ENCODE measurements around the gene NTRK2.

Gene NTRK2

GRCh38 chr9:84899326-84899725 lies 229.8 kb downstream of the NTRK2 start:
- no peak for TF ChIP-seq CTCF (IDR thresholded peaks at IDR 0.05; ENCODE audit: borderline replicate concordance, insufficient read depth, low read depth, low read length)
- no peak overlapping the region for H3K4me3 ChIP-seq (ENCODE audit: low read depth, low read length)

GRCh38 chr9:84900421-84900820 lies 230.9 kb downstream of the NTRK2 start:
- no peak overlapping the region for H3K4me3 ChIP-seq (ENCODE audit: low read depth, low read length)
- no peak for TF ChIP-seq CTCF (IDR thresholded peaks at IDR 0.05; ENCODE audit: borderline replicate concordance, insufficient read depth, low read depth, low read length)

GRCh38 chr9:84903963-84904362 lies 234.4 kb downstream of the NTRK2 start:
- no peak for TF ChIP-seq CTCF (IDR thresholded peaks at IDR 0.05; ENCODE audit: borderline replicate concordance, insufficient read depth, low read depth, low read length)
- no peak overlapping the region for H3K4me3 ChIP-seq (ENCODE audit: low read depth, low read length)

GRCh38 chr9:84916769-84917168 lies 247.2 kb downstream of the NTRK2 start:
- no peak for TF ChIP-seq CTCF (IDR thresholded peaks at IDR 0.05; ENCODE audit: borderline replicate concordance, insufficient read depth, low read depth, low read length)
- no peak overlapping the region for H3K4me3 ChIP-seq (ENCODE audit: low read depth, low read length)

GRCh38 chr9:84917366-84918070 lies 248.0 kb downstream of the NTRK2 start:
- TF ChIP-seq CTCF (IDR thresholded peaks at IDR 0.05; ENCODE audit: borderline replicate concordance, insufficient read depth, low read depth, low read length), result no peak

GRCh38 chr9:84919440-84919839 lies 249.9 kb downstream of the NTRK2 start:
- H3K4me3 ChIP-seq (ENCODE audit: low read depth, low read length), result no peak overlapping the region

More at GRCh38 chr9:84917366-84918070, 248.0 kb downstream of the NTRK2 start:
- no peak overlapping the region for H3K4me3 ChIP-seq (ENCODE audit: low read depth, low read length)

More at GRCh38 chr9:84919440-84919839, 249.9 kb downstream of the NTRK2 start:
- no peak for TF ChIP-seq CTCF (IDR thresholded peaks at IDR 0.05; ENCODE audit: borderline replicate concordance, insufficient read depth, low read depth, low read length)

Measured in GM12875 (cell line).